ENCODE measurements around the gene PMPCA. TPM values are rescaled to one million over a fixed set of nuclear protein-coding genes. Genes with fewer than 3 reads are reported as not detected.

PMPCA gene
- total RNA-seq, 1 experiment from 2014 or later: 94.5 TPM

- H3K4me1 Mint-ChIP-seq: peaks cover 3 to 5% of the 10 kb centered on the region in 2 experiments; a peak in 1 of 4 replicates
- H3K4me3 Mint-ChIP-seq: no peak overlapping the region; a peak in 1 of 5 replicates
- H2BK12ac ChIP-seq (ENCODE audit: insufficient read length, low read depth, low read length): no peak overlapping the region
Observed at GRCh38 chr9:136361754-136362449, 48.6 kb upstream of the PMPCA start.

More at GRCh38 chr9:136361754-136362449, 48.6 kb upstream of the PMPCA start:
- H3K27ac Mint-ChIP-seq: no peak overlapping the region
- Histone ChIP-seq H3T11ph (ENCODE audit: low read length) (no peak overlapping the region), H2BK120ac (ENCODE audit: low read depth, low read length, poor library complexity, severe bottlenecking) (no peak overlapping the region), H3K56ac (ENCODE audit: insufficient read length, low read depth, low read length) (no peak overlapping the region), H3K27ac (ENCODE audit: insufficient read length, low read depth, low read length) (no peak overlapping the region), H3K9ac (ENCODE audit: extremely low read depth, insufficient read length, low read length) (no peak overlapping the region), H2AFZ (ENCODE audit: low read length) (no peak overlapping the region), H4K5ac (ENCODE audit: insufficient read length, low read depth, low read length) (no peak overlapping the region), H2BK5ac (ENCODE audit: insufficient read length, low read length) (no peak overlapping the region), H3K23me2 (ENCODE audit: insufficient read length, low read depth, low read length, poor library complexity, severe bottlenecking) (no peaks in the 10 kb centered on the region), H2BK15ac (ENCODE audit: low read depth, low read length) (no peak overlapping the region), H3K79me1 (ENCODE audit: insufficient read depth, low read depth, low read length, poor library complexity, severe bottlenecking) (no peaks in the 10 kb centered on the region), H3K23ac (ENCODE audit: insufficient read length, low read depth, low read length) (no peak overlapping the region), H4K91ac (ENCODE audit: insufficient read length, low read depth, low read length) (no peak overlapping the region), H2AK5ac (ENCODE audit: insufficient read length, low read length) (no peak overlapping the region), H3K4me2 (ENCODE audit: insufficient read depth, insufficient read length, low read length) (no peak overlapping the region), H3K14ac (ENCODE audit: insufficient read depth, low read length) (no peak overlapping the region), H4K20me1 (ENCODE audit: control insufficient read depth, insufficient read depth, insufficient read length) (no peaks in the 10 kb centered on the region), H4K8ac (replicated peaks; ENCODE audit: insufficient read length, low read depth, low read length) (no peak overlapping the region), H3K4me1 (ENCODE audit: insufficient read depth, low read length) (no peaks in the 10 kb centered on the region), H3K9me3 (ENCODE audit: control insufficient read depth, low read depth, low read length) (no peaks in the 10 kb centered on the region), H3K27me3 (ENCODE audit: insufficient read depth, low read length) (no peaks in the 10 kb centered on the region), H3K18ac (ENCODE audit: insufficient read length, low read depth, low read length) (no peak overlapping the region), H3K4ac (ENCODE audit: low read depth, low read length) (no peak overlapping the region), H3K79me2 (ENCODE audit: insufficient read depth, low read length) (no peaks in the 10 kb centered on the region), H2BK20ac (ENCODE audit: low read depth, low read length, poor library complexity, severe bottlenecking) (no peak overlapping the region)
- WGBS (ENCODE audit: extremely low coverage, insufficient read length, low lambda C conversion rate): no CpG with 5 or more reads among the region's 26 CpGs
- no peak for DNase-seq
- H3K36me3 Mint-ChIP-seq (ENCODE audit: insufficient read depth in 1 of 3, low read depth in 3 of 3): peaks cover 0 to 10% (median 0%) of the 10 kb centered on the region in 3 experiments; a peak in 3 of 7 replicates
- no peaks in the 10 kb centered on the region for H3K9me3 Mint-ChIP-seq
- H3K27me3 Mint-ChIP-seq (ENCODE audit: low read depth): peaks cover 1% of the 10 kb centered on the region; the same call in 1 of the 2 replicates
- TF ChIP-seq CTCF (conservative IDR thresholded peaks at IDR 0.05): no peak
